ENCODE measurements around the gene CDK1.
"Not testable (repeated sequence)": the region's sequence is repeated elsewhere in the genome, so short reads cannot be mapped to it uniquely, and the experiment has no call there.

- TF ChIP-seq, protein P1, sequence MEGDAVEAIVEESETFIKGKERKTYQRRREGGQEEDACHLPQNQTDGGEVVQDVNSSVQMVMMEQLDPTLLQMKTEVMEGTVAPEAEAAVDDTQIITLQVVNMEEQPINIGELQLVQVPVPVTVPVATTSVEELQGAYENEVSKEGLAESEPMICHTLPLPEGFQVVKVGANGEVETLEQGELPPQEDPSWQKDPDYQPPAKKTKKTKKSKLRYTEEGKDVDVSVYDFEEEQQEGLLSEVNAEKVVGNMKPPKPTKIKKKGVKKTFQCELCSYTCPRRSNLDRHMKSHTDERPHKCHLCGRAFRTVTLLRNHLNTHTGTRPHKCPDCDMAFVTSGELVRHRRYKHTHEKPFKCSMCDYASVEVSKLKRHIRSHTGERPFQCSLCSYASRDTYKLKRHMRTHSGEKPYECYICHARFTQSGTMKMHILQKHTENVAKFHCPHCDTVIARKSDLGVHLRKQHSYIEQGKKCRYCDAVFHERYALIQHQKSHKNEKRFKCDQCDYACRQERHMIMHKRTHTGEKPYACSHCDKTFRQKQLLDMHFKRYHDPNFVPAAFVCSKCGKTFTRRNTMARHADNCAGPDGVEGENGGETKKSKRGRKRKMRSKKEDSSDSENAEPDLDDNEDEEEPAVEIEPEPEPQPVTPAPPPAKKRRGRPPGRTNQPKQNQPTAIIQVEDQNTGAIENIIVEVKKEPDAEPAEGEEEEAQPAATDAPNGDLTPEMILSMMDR (conservative IDR thresholded peaks at IDR 0.05): not testable (repeated sequence)
- not testable (repeated sequence) for TF ChIP-seq ZFX (IDR thresholded peaks at IDR 0.05)
Observed at GRCh38 chr10:60832136-60832535, 53.9 kb downstream of the CDK1 start.

Data from C4-2B (cell line).